GM12878 (cell line): ENCODE results near the gene MRS2. TPM values are rescaled to one million over a fixed set of nuclear protein-coding genes. Genes with fewer than 3 reads are reported as not detected.

Experiments used
- ATAC-seq: fragments of 200-7000 bp; cut with Tn5 transposase; 3 replicates; pipeline ENCODE4 v1.9.1; 2020; ENCODE audit warnings: mild to moderate bottlenecking, moderate library complexity
- BruUV-seq: library from RNA; stranded (reverse); fragments of 400-500 nt; replicated peaks from 2 replicates; lab custom pipeline; 2021; lab: Mats Ljungman, UMichigan
- CTCF ChIA-PET: fragments of 300-600 bp; sonication (Branson Sonifier 250); formaldehyde crosslinking; extraction: SDS; loops from one replicate; lab custom pipeline; 2021; ENCODE audit warnings: inconsistent platforms; lab: Yijun Ruan, JAX
- POLR2A ChIA-PET: fragments of 350-600 bp; formaldehyde crosslinking; extraction: SDS; loops from one replicate; lab custom pipeline; 2021; ENCODE audit warnings: inconsistent platforms; lab: Charles Lee
- RAD21 ChIA-PET: fragments of 300-600 bp; sonication (Branson Sonifier 250); formaldehyde crosslinking; loops from one replicate; lab custom pipeline; 2023; ENCODE audit warnings: antibody characterized with exemption; ENCODE audit not compliant: unreplicated experiment; lab: Charles Lee
- SMC1A ChIA-PET: fragments of 300-600 bp; sonication (Branson Sonifier 250); formaldehyde crosslinking; loops from one replicate; lab custom pipeline; 2023; ENCODE audit not compliant: unreplicated experiment, uncharacterized antibody; lab: Charles Lee
- DNase-seq: peaks from one replicate; pipeline ENCODE4 v3.0.0-alpha.2; 2011; ENCODE audit warnings: low read depth, low spot score
- FAIRE-seq: peaks from 3 replicates; lab custom pipeline; 2011; peaks lifted over from hg19 to GRCh38; lab: Jason Lieb, UNC
- H2AFZ ChIP-seq: 2 replicates; pipeline ENCODE4 v1.6.0; 2011; ENCODE audit warnings: low read depth, low read length, control low read depth; ENCODE audit not compliant: control insufficient read depth
- H3K27ac ChIP-seq: 2 replicates; pipeline ENCODE4 v1.5.1; 2011; ENCODE audit warnings: control low read depth; ENCODE audit not compliant: control insufficient read depth, insufficient read depth
- H3K27me3 ChIP-seq, 2 experiments: replicated peaks in 1 of 2; 2 replicates each; pipeline versions ENCODE4 v1.6.0 to v1.6.1; 2011; ENCODE audit warnings: low read length in 1 of 2; ENCODE audit not compliant: control insufficient read depth in 2 of 2, insufficient read depth in 2 of 2
- H3K36me3 ChIP-seq, 2 experiments: 2 replicates each; pipeline ENCODE4 v1.5.1; 2011; ENCODE audit warnings: low read length in 1 of 2; ENCODE audit not compliant: control insufficient read depth in 2 of 2, insufficient read depth in 2 of 2
- H3K4me1 ChIP-seq: 2 replicates; pipeline ENCODE4 v1.6.1; 2011; ENCODE audit warnings: mild to moderate bottlenecking, low read length, moderate library complexity, mixed read lengths; ENCODE audit not compliant: control insufficient read depth, insufficient read depth
- H3K4me2 ChIP-seq: 2 replicates; pipeline ENCODE4 v1.6.0; 2011; ENCODE audit warnings: control low read depth; ENCODE audit not compliant: control insufficient read depth, insufficient read depth
- H3K4me3 ChIP-seq: fragments of 200-600 bp; sonication (generic); 2 replicates; pipeline ENCODE4 v1.5.1; 2016
- H3K79me2 ChIP-seq: 2 replicates; pipeline ENCODE4 v1.6.0; 2011; ENCODE audit warnings: low read length; ENCODE audit not compliant: control insufficient read depth, insufficient read depth
- H3K9ac ChIP-seq: 2 replicates; pipeline ENCODE4 v1.8.0; 2011; ENCODE audit warnings: low read length, control low read depth, mixed read lengths; ENCODE audit not compliant: control insufficient read depth, insufficient read depth
- H3K9me3 ChIP-seq: replicated peaks from 3 replicates; pipeline ENCODE4 v1.5.1; 2011; ENCODE audit warnings: mild to moderate bottlenecking, low read length; ENCODE audit not compliant: control insufficient read depth, insufficient read depth
- H4K20me1 ChIP-seq: 2 replicates; pipeline ENCODE4 v1.6.0; 2011; ENCODE audit not compliant: control insufficient read depth, insufficient read depth
- GABPA ChIP-seq: IDR thresholded peaks from 2 replicates; pipeline ENCODE4 v1.6.1; 2014; ENCODE audit warnings: antibody characterized with exemption, low read depth, mild to moderate bottlenecking, inconsistent platforms
- NFIC ChIP-seq: IDR thresholded peaks from 2 replicates; pipeline ENCODE4 v1.6.1; 2012; ENCODE audit warnings: low read depth, mild to moderate bottlenecking, inconsistent platforms, low read length, moderate library complexity
- RAD51 ChIP-seq: fragments of 450-650 bp; IDR thresholded peaks from 2 replicates; pipeline ENCODE4 v1.6.1; 2016; ENCODE audit warnings: moderate library complexity, mild to moderate bottlenecking, inconsistent platforms
- SMAD5 ChIP-seq: IDR thresholded peaks from 2 replicates; pipeline ENCODE4 v1.6.1; 2016; ENCODE audit warnings: antibody characterized with exemption, low read depth
- SMARCA5 ChIP-seq: fragments of 450-650 bp; IDR thresholded peaks from 2 replicates; pipeline ENCODE4 v1.6.1; 2017; ENCODE audit warnings: mild to moderate bottlenecking
- YY1 ChIP-seq: IDR thresholded peaks from 2 replicates; pipeline ENCODE4 v1.6.1; 2011; ENCODE audit warnings: low read depth, mild to moderate bottlenecking, low read length
- ZNF207 ChIP-seq: fragments of 450-650 bp; IDR thresholded peaks from 2 replicates; pipeline ENCODE4 v1.6.1; 2014; ENCODE audit warnings: antibody characterized with exemption, mild to moderate bottlenecking, borderline replicate concordance
- whole genome bisulfite sequencing: methylation state at CpG from one replicate; pipeline ENCODE4 v1.1.6; 2016; ENCODE audit warnings: low lambda C conversion rate; ENCODE audit not compliant: insufficient replicate concordance, insufficient coverage; ENCODE audit errors: missing lambda C conversion rate; 5-methylcytosine and 5-hydroxymethylcytosine counted together
- in situ Hi-C: fragments of 300-500 bp; cut with MboI; formaldehyde crosslinking; loops from 9 replicates; pipeline ENCODE4 v1.14.3; 2018; ENCODE audit warnings: mixed read lengths
- intact Hi-C: fragments of 100-400 bp; cut with micrococcal nuclease; formaldehyde crosslinking; loops from one replicate; pipeline ENCODE4 v1.14.2; 2022; ENCODE audit not compliant: unreplicated experiment
- polyA plus RNA-seq, 11 experiments: library from polyadenylated mRNA; depleted of rRNA in 4 of 11; unstranded in 6 of 11; stranded (reverse) in 5 of 11; fragments of >200 nt; fragmentation: Nextera tagmentation in 4 of 11; fragmentation: Illumina TruSeq in 1 of 11; extraction: Ambion mirVana in 4 of 11; extraction: Trizol in 1 of 11; gene quantifications; 1 replicate in 1 of 11; 2 replicates in 10 of 11; pipeline versions ENCODE4 v1.2.1 to v1.2.3, GENCODE V29; 2011 to 2016; ENCODE audit warnings: inconsistent platforms in 2 of 11, missing spikeins in 2 of 11, low read depth in 1 of 11
- total RNA-seq, 4 experiments: library from RNA; depleted of rRNA in 3 of 4; stranded (reverse); fragments of >200 nt in 3 of 4; fragmentation: Illumina TruSeq in 1 of 4; extraction: Trizol in 1 of 4; gene quantifications; 2 replicates each; pipeline versions ENCODE4 v1.2.1 to v1.2.3, GENCODE V29; 2013 to 2021
- TF ChIP-seq, protein P1 (sequence below): IDR thresholded peaks from 2 replicates; pipeline ENCODE4 v1.6.1; 2012; ENCODE audit warnings: low read depth, low read length, improper control_type of control experiment
- TF ChIP-seq, protein P2 (sequence below): fragments of 450-650 bp; IDR thresholded peaks from 2 replicates; pipeline ENCODE4 v1.6.1; 2018; ENCODE audit warnings: mild to moderate bottlenecking, low read depth, moderate library complexity; ENCODE audit not compliant: partially characterized antibody

Gene MRS2
- total and polyA plus RNA-seq, 10 of the 15 experiments (the other 5 are each of a cell fraction or from before 2014, with no cell fraction given): 7.5 to 29.9 (median 24.2) TPM

DNA sequence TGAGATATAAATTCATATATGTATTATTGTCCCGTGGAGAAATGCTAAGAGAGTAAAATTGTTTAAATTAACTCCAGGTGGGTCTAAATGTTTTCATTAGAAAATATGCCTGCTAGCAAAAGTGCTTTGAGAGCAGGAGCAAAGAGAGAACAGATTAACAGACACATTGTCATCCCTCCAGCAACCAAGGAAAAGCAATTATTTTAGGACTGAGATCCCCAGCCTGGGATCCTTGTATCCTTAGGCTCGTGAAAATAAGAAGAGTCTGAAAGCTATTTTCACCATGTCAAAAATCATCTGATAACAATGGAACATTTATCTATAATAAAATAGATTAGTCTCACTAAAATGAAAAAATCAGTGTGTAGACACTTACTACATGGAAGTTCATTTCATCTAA is 11.5 kb upstream of the MRS2 start:
- FAIRE-seq (no peak), ATAC-seq (no peak), DNase-seq (no peak)
- no peaks in the 10 kb centered on the region for H4K20me1 ChIP-seq
- no peak overlapping the region for H3K4me3 ChIP-seq
- no peaks in the 10 kb centered on the region for H3K36me3 ChIP-seq
- no peaks in the 10 kb centered on the region for H3K79me2 ChIP-seq
- ChIA-PET RAD21 (interaction anchor here (1.6 kb wide), 1 partner anchor 108 kb away, joined by 4 read pairs; no protein-coding TSS in a partner anchor), POLR2A (no interaction called here), SMC1A (interaction anchor here (1.0 kb wide), 1 partner anchor 108 kb away, joined by 3 read pairs; no protein-coding TSS in a partner anchor), CTCF (interaction anchor here (1.7 to 2.6 kb wide), 2 partner anchors 15 to 39 kb away, joined by 4 to 8 read pairs; no protein-coding TSS in a partner anchor)
- 0% methylated on average over 2 of the region's 2 CpGs for whole genome bisulfite sequencing
- TF ChIP-seq NFIC (no peak), YY1 (no peak), GABPA (no peak), SMAD5 (no peak), ZNF207 (no peak), RAD51 (no peak), SMARCA5 (no peak)
- TF ChIP-seq, protein P1, sequence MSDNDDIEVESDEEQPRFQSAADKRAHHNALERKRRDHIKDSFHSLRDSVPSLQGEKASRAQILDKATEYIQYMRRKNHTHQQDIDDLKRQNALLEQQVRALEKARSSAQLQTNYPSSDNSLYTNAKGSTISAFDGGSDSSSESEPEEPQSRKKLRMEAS: no peak
- TF ChIP-seq, protein P2, sequence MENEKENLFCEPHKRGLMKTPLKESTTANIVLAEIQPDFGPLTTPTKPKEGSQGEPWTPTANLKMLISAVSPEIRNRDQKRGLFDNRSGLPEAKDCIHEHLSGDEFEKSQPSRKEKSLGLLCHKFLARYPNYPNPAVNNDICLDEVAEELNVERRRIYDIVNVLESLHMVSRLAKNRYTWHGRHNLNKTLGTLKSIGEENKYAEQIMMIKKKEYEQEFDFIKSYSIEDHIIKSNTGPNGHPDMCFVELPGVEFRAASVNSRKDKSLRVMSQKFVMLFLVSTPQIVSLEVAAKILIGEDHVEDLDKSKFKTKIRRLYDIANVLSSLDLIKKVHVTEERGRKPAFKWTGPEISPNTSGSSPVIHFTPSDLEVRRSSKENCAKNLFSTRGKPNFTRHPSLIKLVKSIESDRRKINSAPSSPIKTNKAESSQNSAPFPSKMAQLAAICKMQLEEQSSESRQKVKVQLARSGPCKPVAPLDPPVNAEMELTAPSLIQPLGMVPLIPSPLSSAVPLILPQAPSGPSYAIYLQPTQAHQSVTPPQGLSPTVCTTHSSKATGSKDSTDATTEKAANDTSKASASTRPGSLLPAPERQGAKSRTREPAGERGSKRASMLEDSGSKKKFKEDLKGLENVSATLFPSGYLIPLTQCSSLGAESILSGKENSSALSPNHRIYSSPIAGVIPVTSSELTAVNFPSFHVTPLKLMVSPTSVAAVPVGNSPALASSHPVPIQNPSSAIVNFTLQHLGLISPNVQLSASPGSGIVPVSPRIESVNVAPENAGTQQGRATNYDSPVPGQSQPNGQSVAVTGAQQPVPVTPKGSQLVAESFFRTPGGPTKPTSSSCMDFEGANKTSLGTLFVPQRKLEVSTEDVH: no peak
- BruUV-seq: no TSS peak
- in situ Hi-C loops (no loop called here), intact Hi-C loops (loop anchor here (1.0 kb wide), 1 partner anchor 108 kb away; no protein-coding TSS in a partner anchor)
- H3K27me3 ChIP-seq: no peaks in the 10 kb centered on the region
- H3K9me3 ChIP-seq: no peaks in the 10 kb centered on the region
- no peak overlapping the region for H3K4me2 ChIP-seq
- H3K9ac ChIP-seq: no peak overlapping the region
- no peaks in the 10 kb centered on the region; the same call in 1 of the 2 replicates for H3K4me1 ChIP-seq
- no peak overlapping the region for H2AFZ ChIP-seq
- H3K27ac ChIP-seq: no peak overlapping the region
